ENCODE data around the gene L3MBTL1. TPM values are rescaled to one million over a fixed set of nuclear protein-coding genes. Genes with fewer than 3 reads are reported as not detected.

L3MBTL1 gene
- total RNA-seq, 1 experiment from 2014 or later: 24.9 TPM

GRCh38 chr20:43464219-43464790, 43.2 kb upstream of the L3MBTL1 start:
- ATAC-seq: no peak
- BruUV-seq (replicated peaks): no TSS peak
- H3K4me3 ChIP-seq (ENCODE audit: low read depth in 2 of 2, low read length in 2 of 2): no peak overlapping the region
- DNase-seq (ENCODE audit: low read depth, low spot score): no peak
- CTCF ChIA-PET: no interaction called here
- POLR2A ChIA-PET: no interaction called here
- in situ Hi-C loops (cut with HindIII; ENCODE audit: low pct_unique_long_range_greater_than_20kb, low sequenced_read_pairs) (no loop called here), intact Hi-C loops (cut with micrococcal nuclease; ENCODE audit: unreplicated experiment) (no loop called here)
- no peak overlapping the region for H3K27ac ChIP-seq (ENCODE audit: low read length)
- peaks cover 5% of the 10 kb centered on the region; the same call in 1 of the 2 replicates for H3K4me1 ChIP-seq (ENCODE audit: control insufficient read depth, insufficient read depth, low read length)
- peaks cover 53% of the 10 kb centered on the region for H3K36me3 ChIP-seq (ENCODE audit: control insufficient read depth, insufficient read depth, low read length)
- no peak for TF ChIP-seq SIN3A (IDR thresholded peaks at IDR 0.05; ENCODE audit: borderline replicate concordance, insufficient read depth, low read depth, low read length)
- TF ChIP-seq POLR2AphosphoS5 (IDR thresholded peaks at IDR 0.05; ENCODE audit: low read depth, low read length): 0 out of 2 replicates have a peak, but pooled peaks have one; percentile 5
- no peaks in the 10 kb centered on the region for H3K27me3 ChIP-seq (ENCODE audit: control insufficient read depth, insufficient read depth, low read length)
- no peaks in the 10 kb centered on the region for H3K9me3 ChIP-seq (ENCODE audit: control insufficient read depth, insufficient read depth, low read depth, low read length)

- Histone ChIP-seq H3K4me1 (ENCODE audit: control insufficient read depth, insufficient read depth, low read length) (no peaks in the 10 kb centered on the region; the same call in 1 of the 2 replicates), H3K27me3 (ENCODE audit: control insufficient read depth, insufficient read depth, low read length) (no peaks in the 10 kb centered on the region), H3K36me3 (ENCODE audit: control insufficient read depth, insufficient read depth, low read length) (peaks cover 41% of the 10 kb centered on the region), H3K27ac (ENCODE audit: low read length) (no peak overlapping the region), H3K4me3 (ENCODE audit: low read depth in 2 of 2, low read length in 2 of 2) (no peak overlapping the region), H3K9me3 (ENCODE audit: control insufficient read depth, insufficient read depth, low read depth, low read length) (no peaks in the 10 kb centered on the region)
- in situ Hi-C loops (cut with HindIII; ENCODE audit: low pct_unique_long_range_greater_than_20kb, low sequenced_read_pairs) (no loop called here), intact Hi-C loops (cut with micrococcal nuclease; ENCODE audit: unreplicated experiment) (no loop called here)
- no peak for DNase-seq (ENCODE audit: low read depth, low spot score)
- ChIA-PET CTCF (no interaction called here), POLR2A (interaction anchor here (0.6 kb wide), 1 partner anchor 47 kb away, joined by 6 read pairs; no protein-coding TSS in a partner anchor)
- TF ChIP-seq POLR2AphosphoS5 (IDR thresholded peaks at IDR 0.05; ENCODE audit: low read depth, low read length): no peak
- no peak for TF ChIP-seq CTCF (IDR thresholded peaks at IDR 0.05)
- TF ChIP-seq SIN3A (IDR thresholded peaks at IDR 0.05; ENCODE audit: borderline replicate concordance, insufficient read depth, low read depth, low read length): no peak
- TF ChIP-seq TCF7L2 (IDR thresholded peaks at IDR 0.05; ENCODE audit: low read depth, low read length): no peak
- no TSS peak for BruUV-seq (replicated peaks)
- 0 out of 2 replicates have a peak, but pooled peaks have one; percentile 14 for ATAC-seq
These were observed 41.9 kb upstream of the L3MBTL1 start for GRCh38 chr20:43465625-43465943.

- Histone ChIP-seq H3K9me3 (ENCODE audit: control insufficient read depth, insufficient read depth, low read depth, low read length) (no peaks in the 10 kb centered on the region), H3K27me3 (ENCODE audit: control insufficient read depth, insufficient read depth, low read length) (no peaks in the 10 kb centered on the region), H3K4me1 (ENCODE audit: control insufficient read depth, insufficient read depth, low read length) (no peaks in the 10 kb centered on the region; the same call in 1 of the 2 replicates), H3K4me3 (ENCODE audit: low read depth in 2 of 2, low read length in 2 of 2) (no peak overlapping the region), H3K27ac (ENCODE audit: low read length) (no peak overlapping the region), H3K36me3 (ENCODE audit: control insufficient read depth, insufficient read depth, low read length) (peaks cover 21% of the 10 kb centered on the region)
- no peak for DNase-seq (ENCODE audit: low read depth, low spot score)
- in situ Hi-C loops (cut with HindIII; ENCODE audit: low pct_unique_long_range_greater_than_20kb, low sequenced_read_pairs) (no loop called here), intact Hi-C loops (cut with micrococcal nuclease; ENCODE audit: unreplicated experiment) (no loop called here)
- ChIA-PET CTCF (no interaction called here), POLR2A (no interaction called here)
- TF ChIP-seq SIN3A (IDR thresholded peaks at IDR 0.05; ENCODE audit: borderline replicate concordance, insufficient read depth, low read depth, low read length): no peak
- no peak for TF ChIP-seq TCF7L2 (IDR thresholded peaks at IDR 0.05; ENCODE audit: low read depth, low read length)
- TF ChIP-seq POLR2AphosphoS5 (IDR thresholded peaks at IDR 0.05; ENCODE audit: low read depth, low read length): no peak
- TF ChIP-seq CTCF (IDR thresholded peaks at IDR 0.05): no peak
- no peak for TF ChIP-seq REST (IDR thresholded peaks at IDR 0.05; ENCODE audit: insufficient read depth in 1 of 2, low read depth in 2 of 2, low read length in 1 of 2)
- no peak for ATAC-seq
- BruUV-seq (replicated peaks): no TSS peak
These were observed 39.9 kb upstream of the L3MBTL1 start for GRCh38 chr20:43467589-43467988.

Data from Panc1 (cell line).